ENCODE data around the gene CMAS.

Gene CMAS

GRCh38 chr12:22101749-22102243, 55.8 kb downstream of the CMAS start:
- no peak overlapping the region for H3K9ac ChIP-seq (ENCODE audit: low read length)
- H3K4me2 ChIP-seq (ENCODE audit: low read depth, low read length, poor library complexity, severe bottlenecking): no peak overlapping the region

GRCh38 chr12:22103418-22103817, 57.4 kb downstream of the CMAS start:
- Histone ChIP-seq H3K27me3 (ENCODE audit: low read length) (no peaks in the 10 kb centered on the region), H3K4me3 (ENCODE audit: insufficient read depth, low read length, poor library complexity, severe bottlenecking) (no peak overlapping the region), H3K27ac (ENCODE audit: low read depth, low read length) (no peak overlapping the region), H3K9ac (ENCODE audit: low read length) (no peak overlapping the region), H3K79me2 (ENCODE audit: insufficient read depth, low read length) (no peaks in the 10 kb centered on the region), H3F3A (ENCODE audit: insufficient read depth) (no peaks in the 10 kb centered on the region), H2AFZ (ENCODE audit: low read depth, low read length, severe bottlenecking) (peak overlapping the region; percentile 19), H3K36me3 (ENCODE audit: low read length) (no peaks in the 10 kb centered on the region), H3K9me2 (replicated peaks; ENCODE audit: insufficient read depth, low read length) (no peaks in the 10 kb centered on the region), H3K4me2 (ENCODE audit: low read depth, low read length, poor library complexity, severe bottlenecking) (no peak overlapping the region), H3K9me3 (ENCODE audit: insufficient read depth, low read length) (no peaks in the 10 kb centered on the region), H4K20me1 (ENCODE audit: low read depth, low read length) (no peaks in the 10 kb centered on the region)
- TF ChIP-seq EZH2phosphoT487 (conservative IDR thresholded peaks at IDR 0.05; ENCODE audit: low read length) (no peak), CTCF (IDR thresholded peaks at IDR 0.05; ENCODE audit: insufficient read depth, low read length, poor library complexity, severe bottlenecking) (no peak)

More at GRCh38 chr12:22101749-22102243, 55.8 kb downstream of the CMAS start:
- H3K79me2 ChIP-seq (ENCODE audit: insufficient read depth, low read length): no peaks in the 10 kb centered on the region
- no peaks in the 10 kb centered on the region for H4K20me1 ChIP-seq (ENCODE audit: low read depth, low read length)
- no peaks in the 10 kb centered on the region for H3K9me3 ChIP-seq (ENCODE audit: insufficient read depth, low read length)
- H3K27me3 ChIP-seq (ENCODE audit: low read length): peaks cover 4% of the 10 kb centered on the region; the same call in 1 of the 2 replicates
- no peaks in the 10 kb centered on the region for H3K9me2 ChIP-seq (replicated peaks; ENCODE audit: insufficient read depth, low read length)
- no peak overlapping the region for H3K4me3 ChIP-seq (ENCODE audit: insufficient read depth, low read length, poor library complexity, severe bottlenecking)
- H3K36me3 ChIP-seq (ENCODE audit: low read length): no peaks in the 10 kb centered on the region
- H3F3A ChIP-seq (ENCODE audit: insufficient read depth): no peaks in the 10 kb centered on the region
- no peak overlapping the region for H3K27ac ChIP-seq (ENCODE audit: low read depth, low read length)
- H2AFZ ChIP-seq (ENCODE audit: low read depth, low read length, severe bottlenecking): no peak overlapping the region
- no peak for TF ChIP-seq EZH2phosphoT487 (conservative IDR thresholded peaks at IDR 0.05; ENCODE audit: low read length)
- no peak for TF ChIP-seq CTCF (IDR thresholded peaks at IDR 0.05; ENCODE audit: insufficient read depth, low read length, poor library complexity, severe bottlenecking)

GRCh38 chr12:22105542-22105941, 59.5 kb downstream of the CMAS start:
- TF ChIP-seq CTCF (IDR thresholded peaks at IDR 0.05; ENCODE audit: insufficient read depth, low read length, poor library complexity, severe bottlenecking): no peak
- TF ChIP-seq EZH2phosphoT487 (conservative IDR thresholded peaks at IDR 0.05; ENCODE audit: low read length): no peak
- H4K20me1 ChIP-seq (ENCODE audit: low read depth, low read length): no peaks in the 10 kb centered on the region
- H3K9me3 ChIP-seq (ENCODE audit: insufficient read depth, low read length): no peaks in the 10 kb centered on the region
- H3K9me2 ChIP-seq (replicated peaks; ENCODE audit: insufficient read depth, low read length): no peaks in the 10 kb centered on the region
- H3F3A ChIP-seq (ENCODE audit: insufficient read depth): no peaks in the 10 kb centered on the region
- H2AFZ ChIP-seq (ENCODE audit: low read depth, low read length, severe bottlenecking): no peak overlapping the region
- H3K79me2 ChIP-seq (ENCODE audit: insufficient read depth, low read length): no peaks in the 10 kb centered on the region
- no peaks in the 10 kb centered on the region for H3K27me3 ChIP-seq (ENCODE audit: low read length)
- H3K4me3 ChIP-seq (ENCODE audit: insufficient read depth, low read length, poor library complexity, severe bottlenecking): no peak overlapping the region
- H3K9ac ChIP-seq (ENCODE audit: low read length): no peak overlapping the region
- no peaks in the 10 kb centered on the region for H3K36me3 ChIP-seq (ENCODE audit: low read length)
- H3K27ac ChIP-seq (ENCODE audit: low read depth, low read length): no peak overlapping the region
- no peak overlapping the region for H3K4me2 ChIP-seq (ENCODE audit: low read depth, low read length, poor library complexity, severe bottlenecking)

Data from SU-DHL-6 (cell line).